Neutrophil (primary cell): ENCODE measurements around the gene LRRC36.

Experiments used
- H3K27ac ChIP-seq: fragments of 200-600 bp; sonication (generic); 2 replicates; pipeline ENCODE4 v1.5.1; 2016; ENCODE audit warnings: mild to moderate bottlenecking, moderate library complexity
- H3K27me3 ChIP-seq: fragments of 200-600 bp; sonication (generic); 2 replicates; pipeline ENCODE4 v1.6.0; 2016; ENCODE audit warnings: mild to moderate bottlenecking
- H3K36me3 ChIP-seq: fragments of 200-600 bp; sonication (generic); 2 replicates; pipeline ENCODE4 v1.5.1; 2017
- H3K4me1 ChIP-seq, 2 experiments: fragments of 200-600 bp in 1 of 2; sonication (generic) in 1 of 2; 1 replicate in 1 of 2; 2 replicates in 1 of 2; pipeline versions ENCODE4 v1.5.1 to v1.6.1; 2013 to 2016; ENCODE audit warnings: low read depth in 1 of 2, low read length in 1 of 2, mild to moderate bottlenecking in 1 of 2, moderate library complexity in 1 of 2; ENCODE audit not compliant: control insufficient read depth in 1 of 2, insufficient read depth in 1 of 2
- H3K4me3 ChIP-seq, 2 experiments: fragments of 200-600 bp in 1 of 2; sonication (generic) in 1 of 2; 1 replicate in 1 of 2; 2 replicates in 1 of 2; pipeline ENCODE4 v1.5.1; 2013 to 2016; ENCODE audit warnings: low read depth in 1 of 2, low read length in 1 of 2, mild to moderate bottlenecking in 1 of 2, moderate library complexity in 1 of 2
- H3K9me3 ChIP-seq: fragments of 200-600 bp; sonication (generic); 2 replicates; pipeline ENCODE4 v1.5.1; 2016
- TF ChIP-seq, protein P1 (sequence below): fragments of 200-600 bp; sonication (generic); IDR thresholded peaks from 2 replicates; pipeline ENCODE4 v1.5.1; 2016; ENCODE audit warnings: antibody characterized with exemption

Gene LRRC36

GRCh38 chr16:67384778-67385510 is 58.3 kb downstream of the LRRC36 start:
- no peak overlapping the region for H3K27ac ChIP-seq
- H3K9me3 ChIP-seq = no peaks in the 10 kb centered on the region
- peaks cover 9% of the 10 kb centered on the region for H3K27me3 ChIP-seq
- TF ChIP-seq, protein P1, sequence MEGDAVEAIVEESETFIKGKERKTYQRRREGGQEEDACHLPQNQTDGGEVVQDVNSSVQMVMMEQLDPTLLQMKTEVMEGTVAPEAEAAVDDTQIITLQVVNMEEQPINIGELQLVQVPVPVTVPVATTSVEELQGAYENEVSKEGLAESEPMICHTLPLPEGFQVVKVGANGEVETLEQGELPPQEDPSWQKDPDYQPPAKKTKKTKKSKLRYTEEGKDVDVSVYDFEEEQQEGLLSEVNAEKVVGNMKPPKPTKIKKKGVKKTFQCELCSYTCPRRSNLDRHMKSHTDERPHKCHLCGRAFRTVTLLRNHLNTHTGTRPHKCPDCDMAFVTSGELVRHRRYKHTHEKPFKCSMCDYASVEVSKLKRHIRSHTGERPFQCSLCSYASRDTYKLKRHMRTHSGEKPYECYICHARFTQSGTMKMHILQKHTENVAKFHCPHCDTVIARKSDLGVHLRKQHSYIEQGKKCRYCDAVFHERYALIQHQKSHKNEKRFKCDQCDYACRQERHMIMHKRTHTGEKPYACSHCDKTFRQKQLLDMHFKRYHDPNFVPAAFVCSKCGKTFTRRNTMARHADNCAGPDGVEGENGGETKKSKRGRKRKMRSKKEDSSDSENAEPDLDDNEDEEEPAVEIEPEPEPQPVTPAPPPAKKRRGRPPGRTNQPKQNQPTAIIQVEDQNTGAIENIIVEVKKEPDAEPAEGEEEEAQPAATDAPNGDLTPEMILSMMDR = no peak
- H3K4me1 ChIP-seq = peaks cover 2 to 4% of the 10 kb centered on the region in 2 experiments
- H3K36me3 ChIP-seq = no peaks in the 10 kb centered on the region
- H3K4me3 ChIP-seq = no peak overlapping the region

DNA sequence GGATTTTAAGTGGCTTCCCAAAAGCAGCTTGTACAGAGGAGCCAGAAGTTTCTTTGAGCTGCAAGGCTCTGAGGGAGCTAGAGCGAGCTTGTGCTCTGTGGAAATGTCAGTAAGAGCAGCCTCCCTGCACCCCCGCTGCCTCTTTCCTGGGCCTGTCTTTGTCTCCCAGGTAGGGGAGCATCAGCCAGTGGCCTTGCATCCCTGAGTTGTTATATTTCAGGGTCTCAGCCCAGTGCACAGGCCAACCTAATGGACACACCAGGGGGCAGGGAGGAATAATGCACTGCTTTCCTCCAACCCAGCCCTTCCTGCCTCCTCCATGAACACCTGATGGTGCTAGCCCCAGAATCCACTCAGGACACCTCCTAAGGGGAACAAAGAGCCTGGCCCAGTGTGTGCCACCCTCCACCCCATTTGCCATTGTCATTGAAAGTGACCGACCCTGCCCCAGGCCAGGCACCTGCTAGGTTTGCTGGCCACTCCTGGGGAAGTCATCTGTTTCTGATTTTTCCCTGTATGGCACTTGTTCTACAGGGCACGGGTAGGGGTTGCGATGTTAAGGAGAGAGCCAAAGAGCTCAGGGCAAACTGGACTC is 60.3 kb downstream of the LRRC36 start:
- TF ChIP-seq, protein P1 = no peak
- no peak overlapping the region for H3K27ac ChIP-seq
- no peaks in the 10 kb centered on the region for H3K9me3 ChIP-seq
- H3K4me1 ChIP-seq = peaks cover 17 to 22% of the 10 kb centered on the region in 2 experiments
- H3K36me3 ChIP-seq = no peaks in the 10 kb centered on the region
- H3K4me3 ChIP-seq = no peak overlapping the region
- peaks cover 13% of the 10 kb centered on the region for H3K27me3 ChIP-seq

DNA sequence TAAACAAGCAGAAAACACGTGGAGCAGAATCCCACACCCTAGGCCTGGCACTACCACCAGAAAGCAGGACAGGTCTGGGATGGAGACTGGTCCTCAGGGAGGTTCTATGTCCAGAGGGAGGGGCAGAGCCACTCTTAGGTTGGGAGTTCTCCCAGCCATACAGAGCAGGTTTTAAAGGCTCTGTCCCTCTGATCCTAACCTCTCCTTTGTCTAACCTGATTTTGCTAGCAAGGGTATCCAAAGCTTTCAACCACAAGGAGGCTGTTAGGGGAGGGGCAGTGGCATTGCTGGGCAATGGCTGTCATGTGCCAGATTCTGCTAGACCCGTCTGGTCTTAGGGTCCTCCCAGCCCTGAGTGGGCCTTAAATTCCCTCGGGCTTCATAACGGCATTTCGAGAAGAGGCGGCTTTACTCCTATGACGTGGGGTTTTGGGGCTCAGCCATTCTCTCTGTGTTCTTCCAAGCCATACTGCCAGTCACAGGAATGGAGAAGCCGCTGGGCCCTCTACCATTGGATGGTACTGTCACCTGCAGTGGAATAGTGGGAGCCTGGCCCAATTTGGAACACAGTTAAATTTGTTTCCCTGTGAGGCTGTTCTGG is 61.0 kb downstream of the LRRC36 start:
- peaks cover 19% of the 10 kb centered on the region for H3K27me3 ChIP-seq
- TF ChIP-seq, protein P1 = no peak
- no peaks in the 10 kb centered on the region for H3K9me3 ChIP-seq
- H3K4me1 ChIP-seq = peaks cover 17 to 22% of the 10 kb centered on the region in 2 experiments
- no peaks in the 10 kb centered on the region for H3K36me3 ChIP-seq
- no peak overlapping the region for H3K4me3 ChIP-seq
- H3K27ac ChIP-seq = no peak overlapping the region

DNA sequence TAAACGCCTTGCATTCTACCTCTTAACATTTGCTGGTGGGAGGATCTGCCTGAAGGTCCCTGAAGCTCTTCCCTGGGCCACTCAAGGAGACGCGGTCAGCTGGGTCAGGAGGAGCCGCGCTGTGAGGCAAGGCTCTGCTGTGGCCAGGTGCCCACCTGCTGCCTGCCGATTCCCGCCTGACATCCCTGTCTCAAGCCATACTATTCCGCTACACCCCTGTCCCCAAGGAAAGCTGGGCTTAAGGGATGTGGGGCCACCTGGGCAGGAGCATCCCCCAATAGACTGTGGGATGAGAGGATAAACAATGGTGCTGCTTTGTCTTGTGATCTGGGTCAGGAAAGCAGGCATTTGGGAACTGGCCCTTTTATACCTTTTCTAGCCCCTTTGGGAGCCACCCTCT is 61.6 kb downstream of the LRRC36 start:
- Histone ChIP-seq H3K27ac (no peak overlapping the region), H3K4me3 (no peak overlapping the region), H3K36me3 (no peaks in the 10 kb centered on the region), H3K9me3 (no peaks in the 10 kb centered on the region), H3K4me1 (peaks cover 20 to 27% of the 10 kb centered on the region in 2 experiments), H3K27me3 (peaks cover 25% of the 10 kb centered on the region)
- TF ChIP-seq, protein P1 = no peak

DNA sequence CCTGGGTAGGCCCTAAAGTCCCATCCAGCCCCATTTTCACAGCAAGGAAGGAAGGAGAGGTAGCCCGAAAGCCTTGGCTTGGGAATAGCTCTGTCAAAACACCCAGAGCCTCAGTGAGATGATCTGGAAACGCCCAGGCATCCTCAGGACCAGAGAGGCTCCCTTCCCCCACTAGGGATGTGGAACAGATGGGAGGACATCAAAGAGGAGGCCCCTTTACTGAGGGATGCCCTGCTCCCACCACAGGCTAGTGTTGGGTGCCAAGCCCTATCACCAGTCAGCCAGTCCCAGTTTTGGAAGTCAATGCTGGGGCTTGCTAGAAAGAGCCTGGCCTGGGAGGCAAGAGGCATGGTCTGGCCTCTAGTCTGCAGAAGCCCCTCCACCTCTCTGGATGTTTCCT is 62.0 kb downstream of the LRRC36 start:
- Histone ChIP-seq H3K4me3 (no peak overlapping the region), H3K27ac (no peak overlapping the region), H3K36me3 (no peaks in the 10 kb centered on the region), H3K9me3 (no peaks in the 10 kb centered on the region), H3K4me1 (peaks cover 24 to 31% of the 10 kb centered on the region in 2 experiments), H3K27me3 (peaks cover 29% of the 10 kb centered on the region)
- TF ChIP-seq, protein P1 = no peak
